ENCODE measurements around the gene RPTOR.

RPTOR gene

GRCh38 chr17:80605326-80606066 lies 60.9 kb downstream of the RPTOR start:
- in situ Hi-C loops (cut with HindIII; ENCODE audit: low pct_ligation_motif_present, low sequenced_read_pairs): no loop called here
- Histone ChIP-seq H3K27me3 (replicated peaks) (no peaks in the 10 kb centered on the region), H3K36me3 (replicated peaks) (no peaks in the 10 kb centered on the region), H3K27ac (no peak overlapping the region), H3K4me3 (ENCODE audit: low read depth, low read length) (no peak overlapping the region)
- DNase-seq: peak; percentile 7
- TF ChIP-seq CTCF (IDR thresholded peaks at IDR 0.05; ENCODE audit: low read depth, low read length, missing control alignments): no peak

- H3K27ac ChIP-seq: no peak overlapping the region
- H3K27me3 ChIP-seq (replicated peaks): no peaks in the 10 kb centered on the region
- DNase-seq: no peak
- no peaks in the 10 kb centered on the region for H3K36me3 ChIP-seq (replicated peaks)
- no peak overlapping the region for H3K4me3 ChIP-seq (ENCODE audit: low read depth, low read length)
- no peak for TF ChIP-seq CTCF (IDR thresholded peaks at IDR 0.05; ENCODE audit: low read depth, low read length, missing control alignments)
- in situ Hi-C loops (cut with HindIII; ENCODE audit: low pct_ligation_motif_present, low sequenced_read_pairs): no loop called here
Observed at GRCh38 chr17:80608326-80608725, 63.7 kb downstream of the RPTOR start.

GRCh38 chr17:80609757-80610156 lies 65.1 kb downstream of the RPTOR start:
- no peak for TF ChIP-seq CTCF (IDR thresholded peaks at IDR 0.05; ENCODE audit: low read depth, low read length, missing control alignments)
- H3K27me3 ChIP-seq (replicated peaks): no peaks in the 10 kb centered on the region
- no peak overlapping the region for H3K4me3 ChIP-seq (ENCODE audit: low read depth, low read length)
- no peak for DNase-seq
- H3K36me3 ChIP-seq (replicated peaks): no peaks in the 10 kb centered on the region
- no peak overlapping the region for H3K27ac ChIP-seq
- in situ Hi-C loops (cut with HindIII; ENCODE audit: low pct_ligation_motif_present, low sequenced_read_pairs): no loop called here

- Histone ChIP-seq H3K36me3 (replicated peaks) (no peaks in the 10 kb centered on the region), H3K4me3 (ENCODE audit: low read depth, low read length) (no peak overlapping the region), H3K27ac (no peak overlapping the region), H3K27me3 (replicated peaks) (no peaks in the 10 kb centered on the region)
- in situ Hi-C loops (cut with HindIII; ENCODE audit: low pct_ligation_motif_present, low sequenced_read_pairs): no loop called here
- no peak for DNase-seq
- TF ChIP-seq CTCF (IDR thresholded peaks at IDR 0.05; ENCODE audit: low read depth, low read length, missing control alignments): no peak
Observed at GRCh38 chr17:80611816-80612215, 67.2 kb downstream of the RPTOR start.

GRCh38 chr17:80612997-80613731 lies 68.5 kb downstream of the RPTOR start:
- DNase-seq: no peak
- in situ Hi-C loops (cut with HindIII; ENCODE audit: low pct_ligation_motif_present, low sequenced_read_pairs): no loop called here
- no peak overlapping the region for H3K27ac ChIP-seq
- TF ChIP-seq CTCF (IDR thresholded peaks at IDR 0.05; ENCODE audit: low read depth, low read length, missing control alignments): no peak
- H3K27me3 ChIP-seq (replicated peaks): no peaks in the 10 kb centered on the region
- no peak overlapping the region for H3K4me3 ChIP-seq (ENCODE audit: low read depth, low read length)
- no peaks in the 10 kb centered on the region for H3K36me3 ChIP-seq (replicated peaks)
